A172 (cell line): Measurements from ENCODE around the gene PF4V1. TPM values are rescaled to one million over a fixed set of nuclear protein-coding genes. Genes with fewer than 3 reads are reported as not detected.

Experiments
- DNase-seq: peaks from one replicate; pipeline ENCODE4 v3.0.0-alpha.2; 2015; ENCODE audit warnings: low spot score
- total RNA-seq: library from RNA; depleted of rRNA; stranded (reverse); fragments of >200 nt; shearing (Covaris generic); gene quantifications from 2 replicates; pipeline ENCODE4 v1.2.3, GENCODE V29; 2014

Gene PF4V1
- total RNA-seq, 1 experiment from 2014 or later: not detected

- DNase-seq: no peak
Measured at GRCh38 chr4:73847526-73848182, 5.4 kb upstream of the PF4V1 start.

DNA sequence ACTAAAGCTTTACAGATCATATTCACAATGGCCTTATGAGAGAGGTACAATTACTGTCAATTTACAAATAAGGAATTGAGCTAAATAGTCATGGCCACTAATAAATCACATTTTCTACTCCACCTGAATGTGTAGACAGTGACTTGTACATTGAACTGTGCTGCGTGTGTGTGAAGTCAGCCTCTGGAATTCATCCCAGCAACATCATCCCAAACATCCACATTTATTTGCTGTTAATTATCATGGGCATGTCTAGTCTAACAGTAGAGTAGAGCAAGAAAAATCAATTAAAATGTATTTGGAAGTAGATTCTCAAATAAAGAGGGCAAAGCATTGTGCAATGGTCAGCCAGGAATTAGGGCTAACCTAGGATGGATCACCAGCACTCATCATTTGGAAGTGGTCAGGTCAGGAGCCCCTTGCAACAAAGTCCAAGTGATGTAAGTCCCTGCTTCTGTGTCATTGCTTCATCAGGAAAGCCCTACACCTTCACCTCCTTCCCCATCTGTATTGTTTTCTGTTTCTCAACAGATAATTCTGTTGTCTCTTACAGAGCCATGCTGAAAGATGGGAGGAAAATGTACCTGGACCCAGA, 4.8 kb upstream of the PF4V1 start:
- no peak for DNase-seq

DNA sequence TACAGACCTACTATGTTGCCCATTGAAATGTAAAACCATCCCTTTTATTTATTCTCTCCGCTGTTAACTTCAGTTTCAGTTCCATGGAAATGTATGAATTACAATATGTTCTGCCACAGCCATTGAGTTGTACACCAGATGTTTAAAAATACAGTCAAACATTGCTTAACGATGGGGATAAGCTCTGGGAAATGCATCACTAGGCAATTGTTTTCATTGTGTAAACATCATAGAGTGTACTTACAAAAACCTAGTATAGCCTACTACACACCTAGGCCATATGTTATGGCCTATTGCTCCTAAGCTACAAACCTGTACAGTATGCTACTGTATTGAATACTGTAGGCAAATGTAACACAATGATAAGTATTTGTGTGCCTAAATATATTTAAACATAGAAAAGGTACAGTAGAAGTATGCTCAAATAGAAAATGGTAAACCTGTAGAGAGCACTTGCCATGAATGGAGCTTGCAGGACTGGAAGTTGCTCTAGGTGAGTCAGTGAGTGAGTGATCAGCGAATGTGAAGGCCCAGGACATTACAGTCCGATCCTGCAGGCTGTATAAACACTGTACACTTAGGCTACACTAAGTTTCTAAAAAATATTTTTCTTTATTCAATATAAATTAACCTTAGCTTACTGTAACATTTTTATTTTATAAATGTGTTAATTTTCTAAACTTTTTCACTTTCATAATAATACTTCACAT, 2.7 kb upstream of the PF4V1 start:
- no peak for DNase-seq

DNA sequence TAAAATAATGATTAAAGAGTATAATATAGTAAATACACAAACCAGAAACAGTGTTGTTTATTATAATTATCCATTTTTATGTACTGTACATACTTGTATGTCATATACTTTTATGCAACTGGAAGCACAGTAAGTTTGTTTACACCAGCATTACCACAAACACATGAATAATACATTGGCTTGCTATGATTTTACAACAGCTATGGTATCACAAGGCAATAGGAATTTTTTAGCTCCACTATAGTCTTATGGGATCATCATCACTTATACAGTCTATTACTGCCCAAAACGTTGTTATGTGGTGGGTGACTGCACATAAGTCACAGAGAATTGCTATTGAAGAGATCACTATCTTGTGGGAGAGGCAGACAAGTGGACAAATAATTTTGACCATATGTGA, 1.8 kb upstream of the PF4V1 start:
- no peak for DNase-seq

DNA sequence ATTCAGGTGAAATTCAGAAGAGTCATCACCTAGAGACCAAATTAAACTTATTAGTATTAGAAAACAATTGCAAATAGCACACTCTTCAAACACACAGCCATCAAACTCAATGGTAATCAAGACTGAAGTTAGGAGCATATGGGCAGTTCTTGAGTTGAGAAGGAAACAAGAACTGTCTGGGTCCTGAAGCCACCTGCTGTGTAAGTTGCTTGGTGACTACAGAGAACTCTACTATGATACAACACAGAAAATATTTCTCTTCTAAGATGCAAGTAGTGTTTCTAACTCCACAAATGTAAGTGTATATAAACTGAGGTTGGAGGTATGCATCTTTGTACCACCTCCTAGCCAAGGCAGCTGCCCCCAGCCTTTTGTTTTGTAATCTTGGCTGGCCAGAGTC, 325 bp upstream of the PF4V1 start:
- no peak for DNase-seq

- no peak for DNase-seq
Measured at GRCh38 chr4:73853718-73854473, 800 bp downstream of the PF4V1 start.

- no peak for DNase-seq
Measured at GRCh38 chr4:73855406-73855805, 2.3 kb downstream of the PF4V1 start.

DNA sequence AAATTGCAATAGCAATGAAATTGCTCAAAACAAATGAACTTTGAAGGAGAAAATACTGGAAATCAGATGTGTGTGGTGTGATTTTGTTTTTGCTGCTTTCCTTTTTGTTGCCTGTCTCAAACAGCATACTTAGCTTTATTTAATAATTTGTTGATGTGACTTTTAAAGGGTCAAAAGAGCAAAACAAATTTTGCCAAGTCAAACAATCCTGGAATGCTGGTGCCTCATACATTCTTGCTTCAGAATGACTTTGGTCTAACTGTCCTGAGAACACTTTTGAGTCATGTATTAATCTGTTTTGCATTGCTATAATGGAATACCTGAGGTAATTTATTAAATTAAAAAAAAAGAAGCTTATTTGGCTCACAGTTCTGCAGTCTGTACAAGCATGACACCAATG, 3.4 kb downstream of the PF4V1 start:
- no peak for DNase-seq

DNA sequence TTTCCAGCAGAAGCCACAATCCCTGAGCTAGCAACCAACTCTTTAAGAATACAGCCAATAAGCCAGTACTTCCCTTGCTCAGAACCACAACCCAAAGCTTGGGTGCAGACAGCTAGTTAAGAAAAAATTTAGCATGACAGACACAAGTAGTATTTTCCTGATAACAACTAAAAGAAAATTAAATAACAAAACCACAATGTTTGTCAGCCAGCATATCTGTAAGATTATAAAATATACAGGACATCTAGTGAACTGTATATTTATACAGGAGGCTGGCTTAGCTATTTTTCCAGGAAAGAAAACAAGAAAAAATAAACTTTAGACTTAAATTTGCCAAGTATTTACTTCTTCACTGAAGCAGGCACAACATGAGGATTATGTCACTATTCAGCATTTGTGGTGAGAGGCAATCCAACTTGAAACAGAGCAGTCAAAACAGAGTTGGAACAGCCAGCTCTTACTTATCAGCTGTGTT, 6.6 kb downstream of the PF4V1 start:
- DNase-seq: no peak

GRCh38 chr4:73860181-73860580, 7.1 kb downstream of the PF4V1 start:
- DNase-seq: no peak

DNA sequence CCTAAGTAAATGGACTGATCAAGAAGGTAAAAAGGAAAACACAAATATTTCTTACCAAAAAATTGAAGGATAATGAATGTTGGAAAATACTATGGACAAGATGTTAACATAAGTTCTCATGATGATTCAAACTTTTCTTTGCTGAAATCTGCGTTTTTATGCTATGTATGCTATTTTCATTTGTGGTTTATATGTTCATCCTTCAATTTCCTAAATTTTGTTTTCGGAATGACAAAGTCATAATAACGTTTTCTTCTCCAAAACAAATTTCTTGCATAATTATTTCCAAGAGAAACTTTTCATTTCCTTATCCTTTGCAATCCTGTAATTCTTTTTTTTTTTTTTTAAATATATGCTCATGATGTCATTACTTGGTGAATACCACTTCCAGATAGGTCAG, 7.8 kb downstream of the PF4V1 start:
- no peak for DNase-seq

DNA sequence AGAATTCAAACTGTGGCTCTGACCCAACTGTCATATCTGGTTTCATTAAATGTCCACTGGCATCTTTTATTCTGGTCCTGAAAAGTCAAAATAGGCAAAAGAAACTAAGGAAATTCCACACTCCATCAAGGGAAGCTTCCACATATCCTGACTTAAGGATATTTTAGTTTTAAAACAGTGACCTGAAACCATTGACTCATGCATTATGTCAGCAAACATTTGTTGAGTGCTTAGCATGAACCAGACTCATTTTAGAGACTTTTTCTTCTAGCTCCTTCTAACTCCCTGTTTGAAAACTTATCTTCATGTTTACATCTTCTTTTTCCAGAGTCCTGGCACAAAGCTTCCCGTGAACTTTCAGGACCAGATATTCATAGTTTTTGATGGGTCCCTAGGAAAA, 9.2 kb downstream of the PF4V1 start:
- no peak for DNase-seq

- DNase-seq: no peak
Measured at GRCh38 chr4:73864365-73864764, 11.3 kb downstream of the PF4V1 start.

DNA sequence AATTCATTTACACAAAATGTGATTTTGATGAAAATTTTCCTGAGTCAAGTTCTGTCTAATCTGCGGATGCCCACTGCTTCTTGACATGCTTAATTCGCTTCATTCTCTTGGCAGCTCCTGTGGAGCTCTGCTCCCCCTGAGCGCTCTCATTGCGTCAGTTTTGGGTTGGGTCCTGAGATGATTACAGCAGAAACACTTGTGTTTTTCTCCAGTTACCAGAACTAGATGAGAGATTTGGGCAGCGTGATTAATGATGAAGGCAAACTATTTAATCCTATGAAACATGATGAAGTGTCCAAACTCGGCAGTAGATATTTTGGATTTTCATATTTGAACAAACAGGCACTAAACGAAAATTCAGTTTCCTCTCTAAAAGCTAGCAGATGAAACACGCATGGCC, 11.9 kb downstream of the PF4V1 start:
- DNase-seq: no peak

GRCh38 chr4:73865431-73866096, 12.5 kb downstream of the PF4V1 start:
- no peak for DNase-seq

GRCh38 chr4:73866246-73866645, 13.2 kb downstream of the PF4V1 start:
- DNase-seq: no peak

DNA sequence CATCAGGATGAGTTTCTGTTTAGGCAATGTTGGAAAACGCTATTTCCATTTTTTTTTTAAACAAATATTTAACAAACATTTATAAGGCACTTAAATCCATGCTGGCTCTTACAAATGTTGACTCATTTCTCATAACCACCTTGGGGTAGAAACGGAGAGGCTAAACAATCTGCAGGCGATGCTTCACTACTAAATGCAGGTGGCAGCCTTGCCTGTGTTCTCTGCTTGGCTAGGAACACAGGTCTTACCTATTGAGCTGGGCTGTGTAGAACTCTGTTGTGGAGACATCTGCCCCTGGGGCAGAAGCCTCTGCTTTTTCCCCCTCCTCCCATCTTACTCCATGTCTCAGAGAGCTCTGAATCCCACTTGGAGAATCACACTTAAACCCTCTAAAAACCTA, 14.7 kb downstream of the PF4V1 start:
- no peak for DNase-seq

- DNase-seq: no peak
Measured at GRCh38 chr4:73868206-73869129, 15.4 kb downstream of the PF4V1 start.

DNA sequence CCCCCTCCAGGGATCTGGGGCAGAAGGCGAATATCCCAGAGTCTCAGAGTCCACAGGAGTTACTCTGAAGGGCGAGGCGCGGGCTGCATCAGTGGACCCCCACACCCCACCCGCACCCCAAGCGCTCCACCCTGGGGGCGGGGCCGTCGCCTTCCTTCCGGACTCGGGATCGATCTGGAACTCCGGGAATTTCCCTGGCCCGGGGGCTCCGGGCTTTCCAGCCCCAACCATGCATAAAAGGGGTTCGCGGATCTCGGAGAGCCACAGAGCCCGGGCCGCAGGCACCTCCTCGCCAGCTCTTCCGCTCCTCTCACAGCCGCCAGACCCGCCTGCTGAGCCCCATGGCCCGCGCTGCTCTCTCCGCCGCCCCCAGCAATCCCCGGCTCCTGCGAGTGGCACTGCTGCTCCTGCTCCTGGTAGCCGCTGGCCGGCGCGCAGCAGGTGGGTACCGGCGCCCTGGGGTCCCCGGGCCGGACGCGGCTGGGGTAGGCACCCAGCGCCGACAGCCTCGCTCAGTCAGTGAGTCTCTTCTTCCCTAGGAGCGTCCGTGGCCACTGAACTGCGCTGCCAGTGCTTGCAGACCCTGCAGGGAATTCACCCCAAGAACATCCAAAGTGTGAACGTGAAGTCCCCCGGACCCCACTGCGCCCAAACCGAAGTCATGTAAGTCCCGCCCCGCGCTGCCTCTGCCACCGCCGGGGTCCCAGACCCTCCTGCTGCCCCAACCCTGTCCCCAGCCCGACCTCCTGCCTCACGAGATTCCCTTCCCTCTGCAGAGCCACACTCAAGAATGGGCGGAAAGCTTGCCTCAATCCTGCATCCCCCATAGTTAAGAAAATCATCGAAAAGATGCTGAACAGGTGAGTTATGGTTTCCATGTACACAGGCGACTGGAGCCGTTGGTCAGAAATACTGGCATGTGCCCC, 16.3 kb downstream of the PF4V1 start, which contains the start of gene CXCL1:
CXCL1 (plus strand) TSS at position 264 of the 926 bp plus-strand sequence; CDS start at position 342, 78 bp downstream.
- no peak for DNase-seq
